GM12878 (cell line): ENCODE data around the gene VAC14. TPM values are rescaled to one million over a fixed set of nuclear protein-coding genes. Genes with fewer than 3 reads are reported as not detected.

Experiments
- ATAC-seq: fragments of 200-7000 bp; cut with Tn5 transposase; 3 replicates; pipeline ENCODE4 v1.9.1; 2020; ENCODE audit warnings: mild to moderate bottlenecking, moderate library complexity
- BruUV-seq: library from RNA; stranded (reverse); fragments of 400-500 nt; replicated peaks from 2 replicates; lab custom pipeline; 2021; lab: Mats Ljungman, UMichigan
- CTCF ChIA-PET: fragments of 300-600 bp; sonication (Branson Sonifier 250); formaldehyde crosslinking; extraction: SDS; loops from one replicate; lab custom pipeline; 2021; ENCODE audit warnings: inconsistent platforms; lab: Yijun Ruan, JAX
- POLR2A ChIA-PET: fragments of 350-600 bp; formaldehyde crosslinking; extraction: SDS; loops from one replicate; lab custom pipeline; 2021; ENCODE audit warnings: inconsistent platforms; lab: Charles Lee
- RAD21 ChIA-PET: fragments of 300-600 bp; sonication (Branson Sonifier 250); formaldehyde crosslinking; loops from one replicate; lab custom pipeline; 2023; ENCODE audit warnings: antibody characterized with exemption; ENCODE audit not compliant: unreplicated experiment; lab: Charles Lee
- SMC1A ChIA-PET: fragments of 300-600 bp; sonication (Branson Sonifier 250); formaldehyde crosslinking; loops from one replicate; lab custom pipeline; 2023; ENCODE audit not compliant: unreplicated experiment, uncharacterized antibody; lab: Charles Lee
- DNase-seq: peaks from one replicate; pipeline ENCODE4 v3.0.0-alpha.2; 2011; ENCODE audit warnings: low read depth, low spot score
- FAIRE-seq: peaks from 3 replicates; lab custom pipeline; 2011; peaks lifted over from hg19 to GRCh38; lab: Jason Lieb, UNC
- H2AFZ ChIP-seq: 2 replicates; pipeline ENCODE4 v1.6.0; 2011; ENCODE audit warnings: low read depth, low read length, control low read depth; ENCODE audit not compliant: control insufficient read depth
- H3K27ac ChIP-seq: 2 replicates; pipeline ENCODE4 v1.5.1; 2011; ENCODE audit warnings: control low read depth; ENCODE audit not compliant: control insufficient read depth, insufficient read depth
- H3K27me3 ChIP-seq, 2 experiments: replicated peaks in 1 of 2; 2 replicates each; pipeline versions ENCODE4 v1.6.0 to v1.6.1; 2011; ENCODE audit warnings: low read length in 1 of 2; ENCODE audit not compliant: control insufficient read depth in 2 of 2, insufficient read depth in 2 of 2
- H3K36me3 ChIP-seq, 2 experiments: 2 replicates each; pipeline ENCODE4 v1.5.1; 2011; ENCODE audit warnings: low read length in 1 of 2; ENCODE audit not compliant: control insufficient read depth in 2 of 2, insufficient read depth in 2 of 2
- H3K4me1 ChIP-seq: 2 replicates; pipeline ENCODE4 v1.6.1; 2011; ENCODE audit warnings: mild to moderate bottlenecking, low read length, moderate library complexity, mixed read lengths; ENCODE audit not compliant: control insufficient read depth, insufficient read depth
- H3K4me2 ChIP-seq: 2 replicates; pipeline ENCODE4 v1.6.0; 2011; ENCODE audit warnings: control low read depth; ENCODE audit not compliant: control insufficient read depth, insufficient read depth
- H3K4me3 ChIP-seq: fragments of 200-600 bp; sonication (generic); 2 replicates; pipeline ENCODE4 v1.5.1; 2016
- H3K79me2 ChIP-seq: 2 replicates; pipeline ENCODE4 v1.6.0; 2011; ENCODE audit warnings: low read length; ENCODE audit not compliant: control insufficient read depth, insufficient read depth
- H3K9ac ChIP-seq: 2 replicates; pipeline ENCODE4 v1.8.0; 2011; ENCODE audit warnings: low read length, control low read depth, mixed read lengths; ENCODE audit not compliant: control insufficient read depth, insufficient read depth
- H3K9me3 ChIP-seq: replicated peaks from 3 replicates; pipeline ENCODE4 v1.5.1; 2011; ENCODE audit warnings: mild to moderate bottlenecking, low read length; ENCODE audit not compliant: control insufficient read depth, insufficient read depth
- H4K20me1 ChIP-seq: 2 replicates; pipeline ENCODE4 v1.6.0; 2011; ENCODE audit not compliant: control insufficient read depth, insufficient read depth
- ATF3 ChIP-seq: IDR thresholded peaks from 2 replicates; pipeline ENCODE4 v1.6.1; 2011; ENCODE audit warnings: low read depth, mild to moderate bottlenecking, low read length, moderate library complexity, borderline replicate concordance; ENCODE audit errors: extremely low read depth
- BACH1 ChIP-seq: fragments of 450-650 bp; IDR thresholded peaks from 2 replicates; pipeline ENCODE4 v1.6.1; 2017; ENCODE audit warnings: mild to moderate bottlenecking, borderline replicate concordance
- CBX3 ChIP-seq: fragments of 200-600 bp; sonication (generic); IDR thresholded peaks from 2 replicates; pipeline ENCODE4 v1.6.1; 2016; ENCODE audit warnings: low read depth, borderline replicate concordance
- CREB1 ChIP-seq: IDR thresholded peaks from 2 replicates; pipeline ENCODE4 v1.6.1; 2012; ENCODE audit warnings: low read depth, mild to moderate bottlenecking, inconsistent platforms
- EGR1 ChIP-seq, 2 experiments: IDR thresholded peaks; 1 replicate in 1 of 2; 2 replicates in 1 of 2; pipeline ENCODE4 v1.6.1; 2011 to 2012; ENCODE audit warnings: low read depth in 2 of 2, low read length in 2 of 2, borderline replicate concordance in 1 of 2, mild to moderate bottlenecking in 1 of 2, moderate library complexity in 1 of 2
- FOS ChIP-seq: IDR thresholded peaks from 3 replicates; pipeline ENCODE4 v1.6.1; 2011; ENCODE audit warnings: borderline replicate concordance; ENCODE audit not compliant: insufficient read length; ENCODE audit errors: extremely low read depth
- HDGF ChIP-seq: fragments of 450-650 bp; IDR thresholded peaks from 2 replicates; pipeline ENCODE4 v1.6.1; 2016; ENCODE audit warnings: antibody characterized with exemption
- IRF5 ChIP-seq: fragments of 450-650 bp; IDR thresholded peaks from 2 replicates; pipeline ENCODE4 v1.6.1; 2017; ENCODE audit warnings: borderline replicate concordance
- KDM1A ChIP-seq: fragments of 200-600 bp; sonication (generic); IDR thresholded peaks from 2 replicates; pipeline ENCODE4 v1.6.1; 2016; ENCODE audit warnings: borderline replicate concordance
- NR2F1 ChIP-seq: fragments of 450-650 bp; conservative IDR thresholded peaks from 2 replicates; pipeline ENCODE4 v1.6.1; 2017; ENCODE audit warnings: mild to moderate bottlenecking
- RAD21 ChIP-seq: IDR thresholded peaks from 2 replicates; pipeline ENCODE4 v1.6.1; 2011; ENCODE audit warnings: mild to moderate bottlenecking, low read depth, low read length, moderate library complexity; ENCODE audit not compliant: insufficient read depth
- RB1 ChIP-seq: fragments of 450-650 bp; formaldehyde crosslinking; IDR thresholded peaks from 2 replicates; pipeline ENCODE4 v1.6.1; 2017; ENCODE audit warnings: mild to moderate bottlenecking, borderline replicate concordance
- SKIL ChIP-seq: fragments of 450-650 bp; IDR thresholded peaks from 2 replicates; pipeline ENCODE4 v1.6.1; 2017; ENCODE audit warnings: mild to moderate bottlenecking, low read depth, inconsistent platforms; ENCODE audit not compliant: poor library complexity, severe bottlenecking
- ZNF622 ChIP-seq: fragments of 450-650 bp; IDR thresholded peaks from 2 replicates; pipeline ENCODE4 v1.6.1; 2017; ENCODE audit warnings: mild to moderate bottlenecking, inconsistent platforms
- ZSCAN29 ChIP-seq: fragments of 450-650 bp; IDR thresholded peaks from 2 replicates; pipeline ENCODE4 v1.6.1; 2017; ENCODE audit warnings: mild to moderate bottlenecking, moderate library complexity
- WGBS: methylation state at CpG from one replicate; pipeline ENCODE4 v1.1.6; 2016; ENCODE audit warnings: low lambda C conversion rate; ENCODE audit not compliant: insufficient replicate concordance, insufficient coverage; ENCODE audit errors: missing lambda C conversion rate; 5-methylcytosine and 5-hydroxymethylcytosine counted together
- in situ Hi-C: fragments of 300-500 bp; cut with MboI; formaldehyde crosslinking; loops from 9 replicates; pipeline ENCODE4 v1.14.3; 2018; ENCODE audit warnings: mixed read lengths
- intact Hi-C: fragments of 100-400 bp; cut with micrococcal nuclease; formaldehyde crosslinking; loops from one replicate; pipeline ENCODE4 v1.14.2; 2022; ENCODE audit not compliant: unreplicated experiment
- polyA plus RNA-seq, 11 experiments: library from polyadenylated mRNA; depleted of rRNA in 4 of 11; unstranded in 6 of 11; stranded (reverse) in 5 of 11; fragments of >200 nt; fragmentation: Nextera tagmentation in 4 of 11; fragmentation: Illumina TruSeq in 1 of 11; extraction: Ambion mirVana in 4 of 11; extraction: Trizol in 1 of 11; gene quantifications; 1 replicate in 1 of 11; 2 replicates in 10 of 11; pipeline versions ENCODE4 v1.2.1 to v1.2.3, GENCODE V29; 2011 to 2016; ENCODE audit warnings: inconsistent platforms in 2 of 11, missing spikeins in 2 of 11, low read depth in 1 of 11
- total RNA-seq, 4 experiments: library from RNA; depleted of rRNA in 3 of 4; stranded (reverse); fragments of >200 nt in 3 of 4; fragmentation: Illumina TruSeq in 1 of 4; extraction: Trizol in 1 of 4; gene quantifications; 2 replicates each; pipeline versions ENCODE4 v1.2.1 to v1.2.3, GENCODE V29; 2013 to 2021

Gene VAC14
- total and polyA plus RNA-seq, 10 of the 15 experiments (the other 5 are each of a cell fraction or from before 2014, with no cell fraction given), result 1.3 to 45.5 (median 25.5) TPM

- Histone ChIP-seq H3K4me3 (peak overlapping the region; percentile 94), H3K9me3 (peaks cover 2% of the 10 kb centered on the region; the same call in 1 of the 3 replicates), H3K36me3 (no peaks in the 10 kb centered on the region; a peak in 1 of 4 replicates), H2AFZ (peak overlapping the region; percentile 97), H3K4me1 (peaks cover 18% of the 10 kb centered on the region), H3K27me3 (no peaks in the 10 kb centered on the region), H3K4me2 (peak overlapping the region; percentile 70), H4K20me1 (no peaks in the 10 kb centered on the region), H3K27ac (peak overlapping the region; percentile 79), H3K9ac (peak overlapping the region; percentile 89), H3K79me2 (peaks cover 32% of the 10 kb centered on the region)
- SMC1A ChIA-PET, result interaction anchor here (1.1 kb wide), 1 partner anchor 9 kb away, joined by 4 read pairs; no protein-coding TSS in a partner anchor
- RAD21 ChIA-PET, result no interaction called here
- POLR2A ChIA-PET, result no interaction called here
- ATAC-seq, result peak; percentile 21
- peak; percentile 49 for FAIRE-seq
- TF ChIP-seq ZNF622 (no peak), BACH1 (no peak), RAD21 (no peak), IRF5 (no peak), NR2F1 (no peak), KDM1A (no peak)
- WGBS, result 7% methylated on average over 7 of the region's 7 CpGs
- BruUV-seq, result TSS peak; percentile 57
- in situ Hi-C loops (no loop called here), intact Hi-C loops (no loop called here)
- no peak for DNase-seq
- CTCF ChIA-PET, result interaction anchor here (1.7 kb wide), 1 partner anchor 29 kb away, joined by 7 read pairs; no protein-coding TSS in a partner anchor
Observed at GRCh38 chr16:70800311-70800710, 647 bp downstream of the VAC14 start.

GRCh38 chr16:70796301-70796700, 4.7 kb downstream of the VAC14 start:
- ChIA-PET POLR2A (no interaction called here), CTCF (no interaction called here), SMC1A (no interaction called here), RAD21 (interaction anchor here (1.5 kb wide), 1 partner anchor 13 kb away, joined by 4 read pairs; no protein-coding TSS in a partner anchor)
- Histone ChIP-seq H3K36me3 (no peaks in the 10 kb centered on the region; a peak in 1 of 4 replicates), H3K27me3 (no peaks in the 10 kb centered on the region), H3K4me2 (no peak overlapping the region), H3K9me3 (no peaks in the 10 kb centered on the region), H3K79me2 (peaks cover 60% of the 10 kb centered on the region), H3K9ac (no peak overlapping the region), H3K27ac (no peak overlapping the region), H3K4me1 (peaks cover 44% of the 10 kb centered on the region), H2AFZ (no peak overlapping the region), H4K20me1 (no peaks in the 10 kb centered on the region), H3K4me3 (no peak overlapping the region)
- intact Hi-C loops (no loop called here), in situ Hi-C loops (no loop called here)
- no TSS peak for BruUV-seq
- WGBS, result 64% methylated on average over 3 of the region's 3 CpGs
- FAIRE-seq, result peak; percentile 54
- no peak for DNase-seq
- ATAC-seq, result no peak
- TF ChIP-seq CBX3 (no peak), RB1 (no peak), FOS (no peak), SKIL (no peak), ZSCAN29 (no peak), ATF3 (no peak), EGR1 (IDR thresholded peaks at IDR 0.05; ENCODE audit: borderline replicate concordance in 1 of 2, low read depth in 2 of 2, low read length in 2 of 2) (no peak), CREB1 (no peak), HDGF (no peak)
